ENCODE data around the gene IL20RB.
"Not testable (repeated sequence)": the region's sequence is repeated elsewhere in the genome, so short reads cannot be mapped to it uniquely, and the experiment has no call there.

IL20RB gene

DNA sequence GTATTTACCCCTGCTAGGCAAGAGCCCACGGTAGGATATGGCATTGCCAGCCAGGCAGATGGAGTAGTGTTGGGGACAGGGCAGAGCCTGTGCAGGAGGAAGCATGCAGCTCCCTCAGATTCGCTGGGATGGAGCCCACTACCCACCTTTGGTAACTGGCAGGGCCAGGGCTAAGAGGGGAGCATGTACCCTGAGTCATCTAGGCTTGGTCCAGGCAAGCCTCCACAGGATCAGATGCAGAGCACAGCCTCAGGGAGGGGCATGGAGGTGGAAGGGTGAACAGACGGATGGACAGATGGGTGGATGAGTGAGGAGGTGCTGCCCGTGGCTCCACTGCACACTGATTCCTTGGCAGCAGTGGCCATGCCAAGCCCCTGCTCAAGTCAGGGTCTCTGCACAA, 33.0 kb downstream of the IL20RB start:
- Histone ChIP-seq H3K27me3 (ENCODE audit: control insufficient read depth, insufficient read depth, low read length) (no peaks in the 10 kb centered on the region), H3K4me1 (ENCODE audit: control insufficient read depth, low read depth, low read length) (no peaks in the 10 kb centered on the region), H3K9ac (ENCODE audit: low read length) (no peak overlapping the region), H3K4me3 (ENCODE audit: low read length) (no peak overlapping the region), H3K27ac (ENCODE audit: low read length) (no peak overlapping the region), H3K36me3 (ENCODE audit: control insufficient read depth, low read depth, low read length) (no peaks in the 10 kb centered on the region), H3K9me3 (ENCODE audit: control insufficient read depth, low read depth, low read length) (no peaks in the 10 kb centered on the region)

- H3K4me1 ChIP-seq (ENCODE audit: control insufficient read depth, low read depth, low read length) = no peaks in the 10 kb centered on the region
- no peaks in the 10 kb centered on the region for H3K27me3 ChIP-seq (ENCODE audit: control insufficient read depth, insufficient read depth, low read length)
- H3K9me3 ChIP-seq (ENCODE audit: control insufficient read depth, low read depth, low read length) = no peaks in the 10 kb centered on the region
- no peak overlapping the region for H3K27ac ChIP-seq (ENCODE audit: low read length)
- no peak overlapping the region for H3K4me3 ChIP-seq (ENCODE audit: low read length)
- no peak overlapping the region for H3K9ac ChIP-seq (ENCODE audit: low read length)
- no peaks in the 10 kb centered on the region for H3K36me3 ChIP-seq (ENCODE audit: control insufficient read depth, low read depth, low read length)
Measured at GRCh38 chr3:136992115-136992514, 34.3 kb downstream of the IL20RB start.

GRCh38 chr3:136994772-136995516, 37.2 kb downstream of the IL20RB start:
- Histone ChIP-seq H3K4me3 (ENCODE audit: low read length) (no peak overlapping the region), H3K36me3 (ENCODE audit: control insufficient read depth, low read depth, low read length) (no peaks in the 10 kb centered on the region), H3K9ac (ENCODE audit: low read length) (no peak overlapping the region), H3K4me1 (ENCODE audit: control insufficient read depth, low read depth, low read length) (no peaks in the 10 kb centered on the region), H3K9me3 (ENCODE audit: control insufficient read depth, low read depth, low read length) (no peaks in the 10 kb centered on the region), H3K27ac (ENCODE audit: low read length) (no peak overlapping the region), H3K27me3 (ENCODE audit: control insufficient read depth, insufficient read depth, low read length) (no peaks in the 10 kb centered on the region)

DNA sequence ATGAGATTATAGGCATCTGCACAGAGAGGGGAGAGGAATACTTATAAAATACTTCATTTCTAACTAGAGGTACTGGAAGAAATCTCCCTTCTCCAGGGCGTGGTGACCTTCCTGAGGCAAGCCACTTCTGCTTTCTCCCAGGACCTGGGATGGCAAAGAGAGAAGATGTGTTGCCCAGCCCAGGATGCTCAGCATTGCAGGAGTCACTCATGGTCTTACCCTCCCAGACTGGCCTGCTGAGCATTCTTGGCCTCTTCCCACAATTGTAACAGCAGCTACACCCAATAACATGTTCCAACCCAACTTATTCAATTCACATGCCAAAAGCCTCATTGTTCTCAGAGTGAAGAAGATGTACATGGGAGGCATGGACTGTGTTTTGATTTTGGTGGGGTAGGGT, 37.9 kb downstream of the IL20RB start:
- Histone ChIP-seq H3K4me3 (ENCODE audit: low read length) (no peak overlapping the region), H3K4me1 (ENCODE audit: control insufficient read depth, low read depth, low read length) (no peaks in the 10 kb centered on the region), H3K36me3 (ENCODE audit: control insufficient read depth, low read depth, low read length) (no peaks in the 10 kb centered on the region), H3K9me3 (ENCODE audit: control insufficient read depth, low read depth, low read length) (no peaks in the 10 kb centered on the region), H3K27ac (ENCODE audit: low read length) (no peak overlapping the region), H3K9ac (ENCODE audit: low read length) (no peak overlapping the region), H3K27me3 (ENCODE audit: control insufficient read depth, insufficient read depth, low read length) (no peaks in the 10 kb centered on the region)

DNA sequence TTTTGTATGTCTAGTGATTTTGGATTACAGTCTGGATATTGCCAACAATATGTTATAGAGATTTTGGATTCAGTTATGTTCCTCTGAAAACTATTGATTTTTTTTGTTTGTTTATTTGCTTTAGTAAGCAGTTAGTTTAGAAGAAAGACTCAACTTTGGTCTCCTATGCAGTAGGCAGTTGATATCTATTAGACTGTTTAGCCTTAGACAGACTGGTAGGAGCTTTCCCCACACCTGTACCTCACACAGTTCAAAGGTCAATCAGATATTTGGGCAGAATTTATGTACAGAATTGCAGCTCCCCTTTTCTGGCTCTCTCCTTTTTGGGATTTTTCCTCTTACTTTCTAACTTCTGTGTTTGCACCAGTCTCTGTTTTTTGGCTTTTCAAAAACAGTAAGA, 42.3 kb downstream of the IL20RB start:
- no peak overlapping the region for H3K27ac ChIP-seq (ENCODE audit: low read length)
- H3K9me3 ChIP-seq (ENCODE audit: control insufficient read depth, low read depth, low read length) = no peaks in the 10 kb centered on the region
- no peak overlapping the region for H3K4me3 ChIP-seq (ENCODE audit: low read length)
- no peaks in the 10 kb centered on the region for H3K27me3 ChIP-seq (ENCODE audit: control insufficient read depth, insufficient read depth, low read length)
- no peak overlapping the region for H3K9ac ChIP-seq (ENCODE audit: low read length)
- no peaks in the 10 kb centered on the region for H3K36me3 ChIP-seq (ENCODE audit: control insufficient read depth, low read depth, low read length)
- no peaks in the 10 kb centered on the region for H3K4me1 ChIP-seq (ENCODE audit: control insufficient read depth, low read depth, low read length)

DNA sequence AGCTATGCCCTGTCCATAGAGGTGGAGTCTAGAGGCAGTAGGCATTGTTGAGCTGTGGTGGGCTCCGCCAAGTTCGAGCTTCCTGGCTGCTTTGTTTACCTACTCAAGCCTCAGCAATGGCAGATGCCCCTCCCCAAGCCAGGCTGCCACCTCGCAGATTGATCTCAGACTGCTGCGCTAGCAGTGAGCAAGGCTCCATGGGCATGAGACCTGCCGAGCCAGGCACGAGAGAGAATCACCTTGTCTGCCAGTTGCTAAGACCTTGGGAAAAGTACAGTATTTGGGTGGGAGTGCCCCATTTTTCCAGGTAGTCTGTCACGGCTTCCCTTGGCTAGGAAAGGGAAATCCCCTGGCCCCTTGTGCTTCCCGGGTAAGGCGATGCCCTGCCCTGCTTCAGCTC, 49.6 kb downstream of the IL20RB start:
- not testable (repeated sequence) for H3K4me1 ChIP-seq (ENCODE audit: control insufficient read depth, low read depth, low read length); H3K9ac ChIP-seq (ENCODE audit: low read length); H3K27ac ChIP-seq (ENCODE audit: low read length); H3K9me3 ChIP-seq (ENCODE audit: control insufficient read depth, low read depth, low read length); H3K27me3 ChIP-seq (ENCODE audit: control insufficient read depth, insufficient read depth, low read length); H3K4me3 ChIP-seq (ENCODE audit: low read length); H3K36me3 ChIP-seq (ENCODE audit: control insufficient read depth, low read depth, low read length)

GRCh38 chr3:137008131-137008530, 50.3 kb downstream of the IL20RB start:
- H3K36me3 ChIP-seq (ENCODE audit: control insufficient read depth, low read depth, low read length) = no peaks in the 10 kb centered on the region
- H3K27ac ChIP-seq (ENCODE audit: low read length) = no peak overlapping the region
- no peaks in the 10 kb centered on the region for H3K27me3 ChIP-seq (ENCODE audit: control insufficient read depth, insufficient read depth, low read length)
- H3K4me1 ChIP-seq (ENCODE audit: control insufficient read depth, low read depth, low read length) = no peaks in the 10 kb centered on the region
- no peak overlapping the region for H3K4me3 ChIP-seq (ENCODE audit: low read length)
- no peaks in the 10 kb centered on the region for H3K9me3 ChIP-seq (ENCODE audit: control insufficient read depth, low read depth, low read length)
- H3K9ac ChIP-seq (ENCODE audit: low read length) = no peak overlapping the region

GRCh38 chr3:137008976-137009375, 51.2 kb downstream of the IL20RB start:
- no peaks in the 10 kb centered on the region for H3K27me3 ChIP-seq (ENCODE audit: control insufficient read depth, insufficient read depth, low read length)
- no peaks in the 10 kb centered on the region for H3K4me1 ChIP-seq (ENCODE audit: control insufficient read depth, low read depth, low read length)
- no peak overlapping the region for H3K9ac ChIP-seq (ENCODE audit: low read length)
- no peak overlapping the region for H3K4me3 ChIP-seq (ENCODE audit: low read length)
- H3K27ac ChIP-seq (ENCODE audit: low read length) = no peak overlapping the region
- H3K9me3 ChIP-seq (ENCODE audit: control insufficient read depth, low read depth, low read length) = no peaks in the 10 kb centered on the region
- H3K36me3 ChIP-seq (ENCODE audit: control insufficient read depth, low read depth, low read length) = no peaks in the 10 kb centered on the region

GRCh38 chr3:137010137-137010536, 52.4 kb downstream of the IL20RB start:
- no peak overlapping the region for H3K4me3 ChIP-seq (ENCODE audit: low read length)
- no peaks in the 10 kb centered on the region for H3K36me3 ChIP-seq (ENCODE audit: control insufficient read depth, low read depth, low read length)
- H3K4me1 ChIP-seq (ENCODE audit: control insufficient read depth, low read depth, low read length) = no peaks in the 10 kb centered on the region
- no peaks in the 10 kb centered on the region for H3K27me3 ChIP-seq (ENCODE audit: control insufficient read depth, insufficient read depth, low read length)
- H3K27ac ChIP-seq (ENCODE audit: low read length) = no peak overlapping the region
- H3K9me3 ChIP-seq (ENCODE audit: control insufficient read depth, low read depth, low read length) = no peaks in the 10 kb centered on the region
- H3K9ac ChIP-seq (ENCODE audit: low read length) = no peak overlapping the region

- Histone ChIP-seq H3K27me3 (ENCODE audit: control insufficient read depth, insufficient read depth, low read length) (no peaks in the 10 kb centered on the region), H3K9me3 (ENCODE audit: control insufficient read depth, low read depth, low read length) (no peaks in the 10 kb centered on the region), H3K4me3 (ENCODE audit: low read length) (no peak overlapping the region), H3K9ac (ENCODE audit: low read length) (no peak overlapping the region), H3K36me3 (ENCODE audit: control insufficient read depth, low read depth, low read length) (no peaks in the 10 kb centered on the region), H3K4me1 (ENCODE audit: control insufficient read depth, low read depth, low read length) (no peaks in the 10 kb centered on the region), H3K27ac (ENCODE audit: low read length) (no peak overlapping the region)
Measured at GRCh38 chr3:137011153-137011552, 53.4 kb downstream of the IL20RB start.

DNA sequence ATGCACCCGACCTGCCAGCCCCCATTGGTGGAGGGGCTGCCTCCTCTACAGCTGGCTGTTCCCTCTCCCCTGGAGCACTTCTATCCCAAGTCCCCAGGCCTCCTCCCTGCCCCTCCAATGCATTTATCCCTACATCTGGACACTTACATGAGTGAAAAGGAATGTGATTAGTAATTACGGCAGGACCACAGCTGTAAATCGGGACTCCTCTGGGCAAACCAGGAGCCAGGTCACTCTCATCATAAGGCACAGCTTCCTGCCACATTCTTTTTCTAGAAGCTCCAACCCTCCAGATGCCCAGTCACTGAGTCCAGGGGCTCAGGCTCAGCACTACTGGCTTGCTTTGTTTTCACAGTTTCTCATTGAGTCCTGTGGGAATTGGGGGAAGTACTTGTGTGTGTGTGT, 54.3 kb downstream of the IL20RB start:
- H3K27ac ChIP-seq (ENCODE audit: low read length) = no peak overlapping the region
- H3K9ac ChIP-seq (ENCODE audit: low read length) = no peak overlapping the region
- H3K4me1 ChIP-seq (ENCODE audit: control insufficient read depth, low read depth, low read length) = no peaks in the 10 kb centered on the region
- H3K27me3 ChIP-seq (ENCODE audit: control insufficient read depth, insufficient read depth, low read length) = no peaks in the 10 kb centered on the region
- no peak overlapping the region for H3K4me3 ChIP-seq (ENCODE audit: low read length)
- H3K36me3 ChIP-seq (ENCODE audit: control insufficient read depth, low read depth, low read length) = no peaks in the 10 kb centered on the region
- H3K9me3 ChIP-seq (ENCODE audit: control insufficient read depth, low read depth, low read length) = no peaks in the 10 kb centered on the region

GRCh38 chr3:137013951-137014688, 56.3 kb downstream of the IL20RB start:
- no peak overlapping the region for H3K4me3 ChIP-seq (ENCODE audit: low read length)
- no peaks in the 10 kb centered on the region for H3K9me3 ChIP-seq (ENCODE audit: control insufficient read depth, low read depth, low read length)
- no peaks in the 10 kb centered on the region for H3K27me3 ChIP-seq (ENCODE audit: control insufficient read depth, insufficient read depth, low read length)
- no peak overlapping the region for H3K27ac ChIP-seq (ENCODE audit: low read length)
- no peak overlapping the region for H3K9ac ChIP-seq (ENCODE audit: low read length)
- no peaks in the 10 kb centered on the region for H3K36me3 ChIP-seq (ENCODE audit: control insufficient read depth, low read depth, low read length)
- H3K4me1 ChIP-seq (ENCODE audit: control insufficient read depth, low read depth, low read length) = no peaks in the 10 kb centered on the region
